ENCODE results near the gene LDAF1.
"Not testable (repeated sequence)": the region's sequence is repeated elsewhere in the genome, so short reads cannot be mapped to it uniquely, and the experiment has no call there.

The LDAF1 gene

DNA sequence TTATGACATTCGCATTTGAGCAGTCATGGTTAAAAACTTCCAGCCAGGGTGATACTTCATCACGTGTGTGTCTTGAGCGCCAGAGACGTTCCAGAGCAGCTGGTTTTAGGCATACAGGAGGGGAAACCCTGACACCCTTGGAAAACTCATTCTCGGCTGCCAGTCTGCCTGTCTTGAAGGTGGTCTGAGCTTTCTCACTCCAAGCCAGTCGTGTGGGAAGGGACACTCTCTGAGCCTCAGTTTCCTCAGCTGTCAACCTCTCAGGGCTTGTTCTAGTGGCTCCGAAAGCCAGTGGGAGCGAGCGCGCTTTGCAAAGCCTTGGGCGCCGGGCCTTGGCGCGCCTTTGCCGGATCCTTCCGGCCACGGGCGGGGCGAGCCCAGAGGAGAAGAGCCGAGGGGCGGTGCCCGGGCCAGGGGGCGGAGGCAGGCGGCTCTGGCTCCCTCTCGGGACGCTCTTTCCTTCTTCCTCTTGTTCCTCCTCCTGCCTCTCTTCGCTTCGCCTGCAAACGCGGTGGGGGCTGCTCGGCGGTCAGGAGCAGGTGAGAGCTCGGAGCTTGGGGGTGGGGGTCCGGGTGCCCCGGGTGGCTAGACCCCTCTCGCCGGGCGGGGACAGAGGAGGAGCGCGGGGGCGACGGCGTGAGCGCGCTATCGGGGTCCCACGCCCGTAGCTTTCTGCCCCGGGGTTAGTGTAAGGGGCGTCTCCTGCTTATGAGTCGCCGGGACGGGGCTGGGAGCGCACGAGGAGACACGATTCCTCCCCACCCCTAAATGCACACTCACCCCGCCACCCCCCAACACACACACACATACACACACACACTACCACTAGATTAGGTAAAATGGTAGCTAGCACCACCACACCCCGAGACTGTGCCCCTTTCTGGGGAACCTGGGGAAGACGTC, at the start of gene LDAF1:
Gene LDAF1 (plus strand): TSS at position 467 of the 903 bp plus-strand sequence. CDS start 2,509 bp downstream, outside the sequence.
- peak; percentile 94 for DNase-seq

DNA sequence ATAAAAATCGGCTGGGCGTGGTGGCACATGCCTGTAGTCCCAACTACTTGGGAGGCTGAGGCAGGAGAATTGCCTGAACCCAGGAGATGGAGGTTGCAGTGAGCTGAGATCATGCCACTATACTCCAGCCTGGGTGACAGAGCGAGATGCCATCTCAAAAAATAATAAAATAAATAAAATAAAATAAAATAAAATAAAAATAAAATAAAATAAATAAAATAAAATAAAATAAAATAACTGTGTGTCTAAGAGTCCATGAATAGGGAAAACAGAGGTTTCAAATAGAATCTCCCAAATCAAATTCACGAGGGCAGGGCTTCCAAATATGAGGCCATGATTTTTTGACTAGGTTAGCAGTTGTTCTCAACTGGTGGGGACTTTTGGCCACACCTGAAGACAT, 42.9 kb upstream of the LDAF1 start:
- DNase-seq = not testable (repeated sequence)

DNA sequence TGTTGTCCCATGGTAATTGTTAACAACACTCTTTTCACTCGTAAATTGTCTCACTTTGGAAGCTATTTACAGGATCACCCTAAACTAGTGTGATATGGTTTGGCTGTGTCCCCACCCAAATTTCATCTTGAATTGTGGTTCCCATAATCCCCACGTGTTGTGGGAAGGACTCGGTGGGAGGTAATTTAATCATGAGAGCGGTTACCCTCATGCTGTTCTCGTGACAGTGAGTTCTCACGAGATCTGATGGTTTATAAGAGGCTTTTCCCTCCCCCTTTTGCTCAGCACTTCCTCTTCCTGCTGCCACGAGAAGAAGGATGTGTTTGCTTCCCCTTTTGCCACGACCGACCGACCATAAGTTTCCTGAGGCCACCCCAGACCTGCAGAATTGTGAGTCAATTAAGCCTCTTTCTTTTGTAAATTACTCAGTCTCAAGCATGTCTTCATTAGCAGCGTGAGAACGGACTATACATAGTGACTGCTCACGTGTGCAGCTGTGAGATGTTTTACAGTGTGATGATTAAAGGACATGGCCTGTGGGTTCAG, 42.3 kb upstream of the LDAF1 start:
- DNase-seq = peak; percentile 57

DNA sequence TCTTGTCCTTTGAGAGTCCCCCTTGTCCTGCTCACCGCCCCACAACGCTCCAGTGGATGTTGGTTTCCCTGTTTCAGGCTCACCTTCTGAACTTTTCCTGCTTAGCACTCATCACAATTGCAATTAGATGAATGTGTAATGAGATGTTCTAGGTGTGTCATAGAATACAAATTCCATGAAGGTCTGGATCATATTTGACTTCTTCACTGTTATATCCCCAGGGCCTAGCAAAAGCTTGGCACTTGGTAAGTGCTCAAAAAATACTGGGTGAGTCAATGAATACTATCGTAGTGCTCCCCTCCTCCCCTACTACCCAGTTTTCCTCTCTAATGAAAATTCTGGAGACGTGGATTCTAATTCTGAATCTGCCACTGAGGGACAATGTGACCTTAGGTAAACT, 40.9 kb upstream of the LDAF1 start:
- no peak for DNase-seq

DNA sequence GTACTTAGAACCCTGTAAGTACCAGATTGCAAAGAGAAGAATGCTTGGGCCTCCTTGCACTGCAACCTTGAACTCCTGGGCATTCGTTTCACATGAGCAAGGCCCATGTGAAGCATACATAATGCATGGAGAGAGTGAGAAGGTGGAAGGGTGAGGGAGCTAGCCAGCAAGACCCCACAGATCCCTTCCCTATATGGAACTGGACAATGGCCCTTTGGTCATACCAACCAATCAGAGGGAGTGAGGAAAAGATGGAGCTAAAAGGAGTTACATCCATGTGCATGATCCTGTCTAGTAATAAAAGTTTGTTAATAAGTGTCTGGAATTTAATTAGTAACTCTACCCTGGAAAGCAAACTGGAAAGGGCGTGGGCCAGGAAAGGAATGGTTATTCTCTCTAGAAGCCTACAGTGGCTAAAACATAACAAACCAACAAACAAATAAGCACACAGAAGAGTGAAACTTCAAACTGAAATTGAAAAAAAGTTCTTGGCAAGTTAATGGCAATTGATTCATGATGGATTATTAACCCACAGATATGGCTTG, 37.4 kb upstream of the LDAF1 start:
- DNase-seq = no peak

DNA sequence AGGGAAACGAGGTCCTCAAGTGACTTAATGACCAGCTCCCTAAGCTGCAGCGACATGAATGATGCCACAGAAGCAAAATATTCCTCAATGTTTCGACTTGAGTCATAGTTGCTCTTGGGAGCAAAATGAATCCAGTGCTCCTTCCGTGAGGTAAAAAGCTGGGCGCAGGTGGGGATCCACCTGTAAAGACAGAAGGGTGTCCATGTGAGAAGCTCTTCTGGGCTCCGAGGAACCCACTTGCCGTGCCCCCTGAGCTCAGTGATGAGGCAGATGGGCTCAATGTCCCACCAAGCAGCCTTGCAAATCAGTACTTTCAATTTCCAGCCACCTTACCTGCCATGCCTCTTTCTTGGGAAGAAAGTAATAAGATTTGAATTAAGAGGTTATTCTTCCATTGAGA, 33.3 kb upstream of the LDAF1 start:
- no peak for DNase-seq

DNA sequence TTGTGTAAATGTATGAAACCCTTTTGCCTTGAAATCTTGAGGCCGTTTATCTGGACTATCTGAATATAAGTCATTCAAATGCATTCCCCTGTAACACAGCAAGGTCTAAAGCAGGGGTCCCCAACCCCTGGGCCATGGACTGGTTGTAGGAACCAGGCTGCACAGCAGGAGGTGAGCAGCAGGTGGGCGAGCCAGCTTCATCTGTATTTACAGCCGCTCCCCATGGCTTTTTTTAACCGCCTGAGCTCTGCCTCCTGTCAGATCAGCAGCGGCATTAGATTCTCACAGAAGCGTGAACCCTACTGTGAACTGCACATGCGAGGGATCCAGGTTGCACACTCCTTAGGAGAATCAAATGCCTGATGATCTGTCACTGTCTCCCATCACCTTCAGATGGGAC, 32.0 kb upstream of the LDAF1 start:
- no peak for DNase-seq

DNA sequence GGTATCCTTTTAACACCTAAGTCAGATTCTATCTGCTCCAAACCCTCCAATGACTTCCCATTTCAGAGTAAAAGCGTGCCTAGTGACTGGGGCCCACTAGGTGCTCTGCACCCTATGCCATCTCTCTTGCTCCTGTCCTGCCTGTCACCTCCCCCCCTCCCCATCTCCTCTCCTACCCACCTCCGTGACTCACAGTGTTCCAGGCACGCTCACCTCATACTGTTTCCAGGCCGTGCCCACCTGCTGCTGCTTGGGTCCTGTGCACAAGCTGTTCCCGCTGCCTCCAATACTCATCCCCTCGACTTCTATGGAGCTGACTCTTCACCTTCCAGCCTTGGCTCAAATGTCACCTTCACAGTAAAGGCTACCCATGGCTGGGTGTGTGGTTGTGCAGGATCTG, 29.5 kb upstream of the LDAF1 start:
- DNase-seq = no peak

DNA sequence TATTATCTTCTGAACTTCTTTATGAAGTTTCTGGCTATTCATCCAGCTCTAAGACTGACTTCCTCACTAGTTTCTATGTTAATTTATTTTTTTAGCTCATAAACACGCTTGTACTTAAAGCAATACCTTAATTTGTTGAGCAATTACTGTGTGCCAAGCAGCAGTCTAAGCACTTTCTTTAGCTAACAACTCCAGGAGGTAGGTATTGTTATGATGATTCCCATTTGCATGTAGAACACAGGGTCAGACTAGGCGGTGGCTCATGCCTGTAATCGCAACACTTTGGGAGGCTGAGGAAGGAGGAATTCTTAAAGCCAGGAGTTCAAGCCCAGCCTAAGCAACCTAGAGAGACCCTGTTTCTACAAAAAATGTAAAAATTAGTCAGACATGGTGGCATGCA, 27.7 kb upstream of the LDAF1 start:
- no peak for DNase-seq

DNA sequence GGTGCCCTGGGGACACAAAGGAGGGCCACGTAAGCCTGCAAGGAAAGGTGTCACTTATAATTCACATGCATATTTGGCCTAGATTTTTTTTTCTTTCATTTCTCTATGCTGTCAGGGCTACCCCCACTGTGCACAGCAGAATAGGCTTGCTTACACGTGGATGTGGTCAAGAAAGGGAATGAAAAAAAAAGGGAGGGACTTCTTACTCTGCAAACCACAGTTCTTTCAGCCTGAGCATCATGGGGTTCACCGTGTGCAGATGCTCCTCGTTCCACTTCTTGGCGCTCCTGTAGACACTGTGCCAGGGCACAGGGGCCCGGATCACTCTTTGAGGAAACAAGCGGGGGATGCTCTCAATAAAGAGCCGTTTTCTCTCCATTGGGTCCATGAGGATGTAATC, 24.4 kb upstream of the LDAF1 start:
- DNase-seq = no peak

DNA sequence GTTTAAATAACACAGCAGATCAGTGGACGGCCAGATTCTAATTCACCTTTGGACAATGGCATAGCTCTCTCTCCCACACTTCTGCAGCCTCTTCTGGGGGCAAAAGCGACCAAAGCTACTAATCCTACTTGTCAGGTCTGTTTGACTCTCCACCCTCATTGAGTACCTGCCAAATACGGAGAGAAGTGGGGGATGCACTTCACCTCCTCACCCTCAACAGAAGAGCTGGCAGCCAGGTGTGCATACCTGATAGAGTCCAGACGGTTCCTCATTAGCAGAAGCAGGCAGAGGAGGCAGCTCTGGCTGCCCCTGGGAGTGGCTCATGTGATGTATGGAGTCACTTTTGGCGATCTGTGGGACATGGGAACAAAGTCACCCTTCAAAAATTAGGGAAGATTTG, 12.7 kb upstream of the LDAF1 start:
- no peak for DNase-seq

DNA sequence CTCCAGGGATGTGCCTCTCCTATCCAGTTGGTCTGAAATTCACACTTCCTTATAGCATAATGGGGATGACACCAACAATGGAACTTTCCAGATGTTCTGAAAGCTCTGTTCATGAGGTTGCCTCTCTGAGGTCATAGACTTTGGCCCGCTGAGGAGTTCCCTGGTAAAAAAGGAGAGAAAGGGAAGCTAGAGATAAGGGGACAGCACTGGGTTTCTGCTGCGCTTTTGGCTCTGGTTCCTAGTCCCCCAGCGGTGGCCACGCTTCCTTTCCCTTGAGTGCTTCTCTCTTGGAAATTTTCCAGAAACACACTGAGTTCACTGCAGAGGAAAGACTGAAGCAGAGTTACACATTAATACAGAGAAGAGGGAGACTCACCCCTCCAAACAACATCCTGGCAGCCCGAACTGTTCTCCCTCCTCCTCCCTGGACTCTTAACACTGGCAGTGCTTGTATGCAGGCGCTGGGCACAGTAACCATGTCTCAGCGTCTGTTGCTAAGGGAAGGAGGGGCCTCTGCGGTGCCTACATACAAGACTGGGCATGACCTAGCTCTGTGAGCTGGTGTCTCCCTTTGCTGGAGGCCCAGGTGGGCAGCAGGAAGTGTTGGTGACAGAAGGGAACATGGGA, 8.0 kb upstream of the LDAF1 start, which contains the start of gene DNAH3:
Gene DNAH3 (minus strand): TSS at position 472 of the 627 bp plus-strand sequence. CDS start 527 bp downstream, outside the sequence.
- peak; percentile 70 for DNase-seq

DNA sequence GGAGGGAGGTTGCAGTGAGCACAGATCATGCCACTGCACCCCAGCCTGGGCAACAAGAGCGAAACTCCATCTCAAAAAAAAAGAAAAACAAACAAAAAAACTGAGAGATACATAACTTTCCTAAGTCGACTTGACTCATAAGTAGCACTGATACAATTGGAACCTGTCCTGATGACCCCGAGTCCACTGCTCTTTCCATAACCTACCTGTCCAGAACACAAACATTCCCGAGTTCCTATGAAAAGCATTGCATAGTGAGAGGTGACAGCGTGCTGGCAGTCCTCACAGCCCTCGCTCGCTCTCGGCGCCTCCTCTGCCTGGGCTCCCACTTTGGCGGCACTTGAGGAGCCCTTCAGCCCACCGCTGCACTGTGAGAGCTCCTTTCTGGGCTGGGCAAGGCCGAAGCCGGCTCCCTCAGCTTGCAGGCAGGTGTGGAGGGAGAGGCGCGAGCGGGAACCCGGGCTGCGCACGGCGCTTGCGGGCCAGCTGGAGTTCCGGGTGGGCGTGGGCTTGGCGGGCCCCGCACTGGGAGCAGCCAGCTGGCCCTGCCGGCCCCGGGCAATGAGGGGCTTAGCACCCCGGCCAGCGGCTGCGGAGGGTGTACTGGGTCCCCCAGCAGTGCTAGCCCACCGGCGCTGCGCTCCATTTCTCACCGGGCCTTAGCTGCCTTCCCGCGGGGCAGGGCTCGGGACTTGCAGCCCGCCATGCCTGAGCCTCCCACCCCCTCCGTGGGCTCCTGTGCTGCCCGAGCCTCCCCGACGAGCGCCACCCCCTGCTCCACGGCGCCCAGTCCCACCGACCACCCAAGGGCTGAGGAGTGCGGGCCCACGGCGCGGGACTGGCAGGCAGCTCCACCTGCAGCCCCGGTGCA, 6.1 kb upstream of the LDAF1 start:
- DNase-seq = not testable (repeated sequence)

DNA sequence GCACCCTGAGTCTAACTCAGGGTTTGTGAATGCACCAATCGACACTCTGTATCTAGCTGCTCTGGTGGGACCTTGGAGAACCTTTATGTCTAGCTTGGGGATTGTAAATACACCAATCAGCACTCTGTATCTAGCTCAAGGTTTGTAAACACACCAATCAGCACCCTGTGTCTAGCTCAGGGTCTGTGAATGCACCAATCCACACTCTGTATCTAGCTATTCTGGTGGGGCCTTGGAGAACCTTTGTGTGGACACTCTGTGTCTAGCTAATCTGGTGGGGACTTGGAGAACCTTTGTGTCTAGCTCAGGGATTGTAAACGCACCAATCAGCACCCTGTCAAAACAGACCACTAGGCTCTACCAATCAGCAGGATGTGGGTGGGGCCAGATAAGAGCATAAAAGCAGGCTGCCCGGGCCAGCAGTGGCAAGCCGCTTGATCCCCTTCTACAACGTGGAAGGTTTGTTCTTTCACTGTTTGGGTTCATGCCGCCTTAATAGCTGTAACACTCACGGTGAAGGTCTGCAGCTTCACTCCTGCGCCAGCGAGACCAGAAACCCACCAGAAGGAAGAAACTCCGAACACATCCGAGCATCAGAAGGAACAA, 5.2 kb upstream of the LDAF1 start:
- DNase-seq = not testable (repeated sequence)

DNA sequence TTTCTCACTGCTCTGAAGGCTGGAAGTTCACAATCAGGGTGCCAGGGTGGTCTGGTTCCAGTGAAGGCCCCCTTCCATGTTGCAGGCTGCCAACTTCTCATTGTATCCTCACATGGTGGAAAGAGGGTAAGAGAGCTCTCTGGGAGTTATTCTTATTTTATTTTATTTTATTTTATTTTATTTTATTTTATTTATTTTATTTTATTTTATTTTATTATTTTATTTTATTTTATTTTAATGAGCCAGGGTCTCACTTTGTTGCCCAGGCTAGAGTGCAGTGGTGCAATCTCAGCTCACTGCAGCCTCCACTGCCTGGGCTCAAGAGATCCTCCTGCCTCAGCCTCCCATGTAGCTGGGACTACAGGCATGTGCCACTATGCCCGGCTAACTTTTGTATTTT, 2.5 kb upstream of the LDAF1 start:
- not testable (repeated sequence) for DNase-seq

DNA sequence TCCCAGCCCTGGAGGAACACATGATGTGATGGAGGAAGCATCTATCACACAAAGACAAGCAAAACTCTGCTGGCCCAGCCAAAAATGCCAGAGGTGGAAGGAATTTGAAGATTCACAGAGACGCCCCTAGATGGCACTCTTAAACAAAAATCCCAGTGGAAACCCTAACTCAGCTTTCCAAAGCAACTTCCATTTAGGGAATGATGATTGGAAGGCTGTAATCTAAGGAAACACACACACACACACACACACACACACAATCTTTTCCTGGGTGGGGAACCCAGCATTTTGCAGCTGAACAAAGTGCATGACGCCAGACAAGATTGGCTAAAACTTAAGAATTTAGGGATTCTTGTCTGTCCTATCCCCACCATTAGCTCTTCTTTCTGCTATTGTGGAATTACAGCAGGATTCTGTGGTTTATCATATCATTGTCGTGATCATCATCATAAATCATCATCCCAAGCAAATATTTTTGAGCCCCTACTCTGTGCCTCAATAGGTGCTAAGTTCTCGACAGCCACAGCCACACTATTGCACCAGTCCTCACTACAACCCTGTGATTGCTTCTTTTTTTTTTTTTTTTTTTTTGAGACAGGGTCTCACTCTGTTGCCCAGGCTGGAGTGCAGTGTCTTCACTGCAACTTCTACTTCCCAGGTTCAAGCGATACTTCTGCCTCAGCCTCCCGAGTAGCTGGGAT, 1.6 kb upstream of the LDAF1 start:
- DNase-seq = peak; percentile 67

DNA sequence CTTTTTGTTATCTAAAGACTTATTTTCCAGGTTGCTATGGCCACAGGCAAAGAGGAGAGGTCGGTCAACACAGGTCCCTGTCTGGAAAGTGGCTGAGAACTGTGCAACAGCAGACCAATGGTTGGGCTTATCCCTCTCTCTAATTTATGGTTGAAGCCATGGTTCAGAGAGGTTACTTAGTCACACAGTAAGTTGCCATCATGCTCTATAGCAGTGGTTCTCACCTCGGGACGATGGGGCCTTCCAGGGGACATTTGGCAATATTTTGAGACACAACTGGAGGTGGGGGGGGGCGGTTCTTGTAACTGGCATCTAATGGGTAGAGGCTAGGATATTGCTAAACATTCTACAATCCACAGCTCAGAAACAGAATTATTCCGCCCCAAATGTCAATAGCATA, 842 bp upstream of the LDAF1 start:
- no peak for DNase-seq

DNA sequence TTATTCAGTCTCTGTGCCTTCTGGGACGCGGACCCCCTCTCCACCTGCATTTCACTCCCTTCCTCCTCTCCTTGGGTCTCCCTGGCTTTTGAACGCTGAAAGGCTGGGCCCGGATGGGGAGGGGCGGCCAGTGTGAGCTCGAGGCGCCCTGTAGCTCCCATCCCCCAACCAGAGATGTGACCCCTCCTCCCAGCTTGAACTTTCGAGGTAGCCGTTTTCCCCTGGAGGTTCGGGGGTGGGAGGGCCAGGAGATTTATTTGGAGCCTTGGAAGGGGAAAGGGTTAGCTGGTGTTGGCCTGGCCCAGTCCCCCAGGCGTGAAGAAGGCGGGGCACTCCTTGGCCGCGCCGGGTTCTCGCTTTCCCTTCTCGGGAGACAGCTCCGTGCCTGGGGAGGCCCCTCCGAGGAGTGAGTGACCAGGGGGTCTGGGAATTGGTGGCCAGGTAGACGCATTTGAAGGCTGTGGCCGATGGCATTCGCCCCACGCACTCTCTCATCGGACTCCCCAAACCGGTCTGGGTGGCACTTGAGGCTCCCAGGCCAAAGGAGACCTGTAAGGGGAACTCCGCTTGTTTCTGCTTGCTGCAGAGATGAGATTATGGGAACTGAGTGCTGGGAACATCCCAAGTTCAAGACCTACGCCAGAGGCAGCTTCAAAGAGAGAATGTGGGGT, 942 bp downstream of the LDAF1 start:
- peak; percentile 32 for DNase-seq

DNA sequence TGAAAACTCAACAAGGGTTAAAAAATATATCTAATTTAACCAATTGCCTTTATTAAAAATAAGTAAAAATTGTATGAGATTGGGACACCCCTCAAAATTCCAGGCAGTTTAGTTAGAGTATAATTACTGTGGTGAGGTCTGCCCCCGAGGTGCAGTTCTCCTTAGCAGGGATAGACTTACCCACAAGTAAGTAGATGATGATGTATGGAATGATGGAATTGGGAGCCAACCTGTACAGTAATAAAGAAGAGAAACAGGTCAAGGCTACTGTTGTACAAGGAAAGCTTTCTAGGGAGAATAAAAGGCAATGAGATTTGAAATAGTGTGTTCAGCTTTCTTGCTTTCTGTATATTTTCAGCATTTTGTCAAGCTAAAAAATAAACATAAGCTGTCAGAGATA, 1.8 kb downstream of the LDAF1 start:
- DNase-seq = no peak

DNA sequence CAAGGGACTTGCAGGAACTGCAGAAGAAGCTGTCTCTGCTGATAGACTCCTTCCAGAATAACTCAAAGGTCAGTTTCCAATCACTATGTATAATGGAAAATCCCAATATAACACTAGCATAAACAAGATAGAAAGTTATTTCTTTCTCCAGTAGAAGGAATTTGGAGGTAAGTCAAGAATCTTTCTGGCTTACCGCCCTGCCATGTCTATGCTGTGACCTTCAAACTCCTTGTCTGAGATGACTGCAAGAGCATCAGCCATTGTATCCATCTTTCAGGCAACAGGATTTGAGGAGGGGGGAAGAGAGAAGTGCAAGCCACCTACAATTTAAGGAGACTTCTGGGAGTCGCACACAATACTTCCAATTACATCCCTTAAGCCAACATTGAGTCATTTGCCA, 2.7 kb downstream of the LDAF1 start:
- DNase-seq = no peak

DNA sequence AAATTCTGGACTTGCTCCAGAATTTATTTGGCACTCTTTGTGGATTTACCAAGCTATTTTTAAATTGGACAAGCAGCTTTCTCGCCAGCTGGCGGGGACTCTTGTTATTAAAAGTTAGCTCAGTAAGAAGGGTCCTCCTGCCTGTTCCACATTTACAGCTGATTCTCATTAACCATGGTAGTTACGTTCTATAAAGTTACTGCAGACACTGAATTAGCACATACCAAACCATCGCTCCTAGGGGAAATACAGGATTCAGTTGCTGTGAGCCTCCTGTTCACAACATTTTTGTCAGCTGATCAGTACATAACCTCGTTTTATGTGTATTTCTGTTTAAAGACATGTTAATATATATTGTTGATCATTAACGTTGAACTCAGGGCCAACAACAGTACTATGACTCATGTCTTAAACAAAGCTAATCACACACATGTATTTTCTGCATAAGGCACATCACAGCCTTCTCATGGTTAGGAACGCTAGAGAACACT, 4.2 kb downstream of the LDAF1 start:
- no peak for DNase-seq

Measured in hematopoietic multipotent progenitor cell treated with erythropoietin and hydrocortisone succinate and interleukin-3 and kit ligand, for 6 days (in vitro differentiated cells).